GM12878 (cell line): ENCODE data around the gene TRAPPC4. TPM values are rescaled to one million over a fixed set of nuclear protein-coding genes. Genes with fewer than 3 reads are reported as not detected.

Experiments used
- ATF7 ChIP-seq: fragments of 450-650 bp; IDR thresholded peaks from 2 replicates; pipeline ENCODE4 v1.6.1; 2016; ENCODE audit warnings: low read depth, mild to moderate bottlenecking
- CEBPB ChIP-seq, 2 experiments: fragments of 150-350 bp in 1 of 2; IDR thresholded peaks; 2 replicates each; pipeline ENCODE4 v1.6.1; 2012 to 2014; ENCODE audit warnings: low read depth in 2 of 2, low read length in 2 of 2, borderline replicate concordance in 1 of 2, inconsistent platforms in 1 of 2
- CREM ChIP-seq: IDR thresholded peaks from 2 replicates; pipeline ENCODE4 v1.6.1; 2014; ENCODE audit warnings: antibody characterized with exemption, low read depth
- EED ChIP-seq: sonication (generic); IDR thresholded peaks from 2 replicates; pipeline ENCODE4 v1.6.1; 2016; ENCODE audit warnings: antibody characterized with exemption, low read depth
- IKZF1 ChIP-seq: fragments of 450-650 bp; conservative IDR thresholded peaks from 2 replicates; pipeline ENCODE4 v1.6.1; 2017; ENCODE audit warnings: antibody characterized with exemption, mild to moderate bottlenecking
- IRF4 ChIP-seq: IDR thresholded peaks from 2 replicates; pipeline ENCODE4 v1.6.1; 2011; ENCODE audit warnings: low read depth, low read length
- KAT2A ChIP-seq: conservative IDR thresholded peaks from 2 replicates; pipeline ENCODE4 v1.6.1; 2011; ENCODE audit warnings: low read depth, low read length; ENCODE audit not compliant: control insufficient read depth
- KDM1A ChIP-seq: fragments of 200-600 bp; sonication (generic); IDR thresholded peaks from 2 replicates; pipeline ENCODE4 v1.6.1; 2016; ENCODE audit warnings: borderline replicate concordance
- KLF5 ChIP-seq: fragments of 450-650 bp; IDR thresholded peaks from 2 replicates; pipeline ENCODE4 v1.6.1; 2014; ENCODE audit warnings: mild to moderate bottlenecking; ENCODE audit not compliant: partially characterized antibody
- MEF2B ChIP-seq: fragments of 450-650 bp; IDR thresholded peaks from 2 replicates; pipeline ENCODE4 v1.6.1; 2018; ENCODE audit warnings: mild to moderate bottlenecking, moderate library complexity; ENCODE audit not compliant: partially characterized antibody, poor library complexity, severe bottlenecking
- RAD21 ChIP-seq: IDR thresholded peaks from 2 replicates; pipeline ENCODE4 v1.6.1; 2011; ENCODE audit warnings: mild to moderate bottlenecking, low read depth, low read length, moderate library complexity; ENCODE audit not compliant: insufficient read depth
- RB1 ChIP-seq: fragments of 450-650 bp; formaldehyde crosslinking; IDR thresholded peaks from 2 replicates; pipeline ENCODE4 v1.6.1; 2017; ENCODE audit warnings: mild to moderate bottlenecking, borderline replicate concordance
- STAT3 ChIP-seq: IDR thresholded peaks from 2 replicates; pipeline ENCODE4 v1.6.1; 2011; ENCODE audit warnings: low read depth, low read length, improper control_type of control experiment
- polyA plus RNA-seq, 11 experiments: library from polyadenylated mRNA; depleted of rRNA in 4 of 11; unstranded in 6 of 11; stranded (reverse) in 5 of 11; fragments of >200 nt; fragmentation: Nextera tagmentation in 4 of 11; fragmentation: Illumina TruSeq in 1 of 11; extraction: Ambion mirVana in 4 of 11; extraction: Trizol in 1 of 11; gene quantifications; 1 replicate in 1 of 11; 2 replicates in 10 of 11; pipeline versions ENCODE4 v1.2.1 to v1.2.3, GENCODE V29; 2011 to 2016; ENCODE audit warnings: inconsistent platforms in 2 of 11, missing spikeins in 2 of 11, low read depth in 1 of 11
- total RNA-seq, 4 experiments: library from RNA; depleted of rRNA in 3 of 4; stranded (reverse); fragments of >200 nt in 3 of 4; fragmentation: Illumina TruSeq in 1 of 4; extraction: Trizol in 1 of 4; gene quantifications; 2 replicates each; pipeline versions ENCODE4 v1.2.1 to v1.2.3, GENCODE V29; 2013 to 2021
- TF ChIP-seq, protein P1 (sequence below): fragments of 450-650 bp; IDR thresholded peaks from 2 replicates; pipeline ENCODE4 v1.6.1; 2017; ENCODE audit warnings: mild to moderate bottlenecking, moderate library complexity
- TF ChIP-seq, protein P2 (sequence below): fragments of 450-650 bp; IDR thresholded peaks from 2 replicates; pipeline ENCODE4 v1.6.1; 2016; ENCODE audit warnings: mild to moderate bottlenecking, moderate library complexity, borderline replicate concordance
- TF ChIP-seq, protein P3 (sequence below): fragments of 450-650 bp; IDR thresholded peaks from 2 replicates; pipeline ENCODE4 v1.6.1; 2017; ENCODE audit warnings: mild to moderate bottlenecking, low read depth, inconsistent platforms; ENCODE audit not compliant: poor library complexity, severe bottlenecking

Gene TRAPPC4
- total and polyA plus RNA-seq, 10 of the 15 experiments (the other 5 are each of a cell fraction or from before 2014, with no cell fraction given), result 61.6 to 231 (median 98.8) TPM

DNA sequence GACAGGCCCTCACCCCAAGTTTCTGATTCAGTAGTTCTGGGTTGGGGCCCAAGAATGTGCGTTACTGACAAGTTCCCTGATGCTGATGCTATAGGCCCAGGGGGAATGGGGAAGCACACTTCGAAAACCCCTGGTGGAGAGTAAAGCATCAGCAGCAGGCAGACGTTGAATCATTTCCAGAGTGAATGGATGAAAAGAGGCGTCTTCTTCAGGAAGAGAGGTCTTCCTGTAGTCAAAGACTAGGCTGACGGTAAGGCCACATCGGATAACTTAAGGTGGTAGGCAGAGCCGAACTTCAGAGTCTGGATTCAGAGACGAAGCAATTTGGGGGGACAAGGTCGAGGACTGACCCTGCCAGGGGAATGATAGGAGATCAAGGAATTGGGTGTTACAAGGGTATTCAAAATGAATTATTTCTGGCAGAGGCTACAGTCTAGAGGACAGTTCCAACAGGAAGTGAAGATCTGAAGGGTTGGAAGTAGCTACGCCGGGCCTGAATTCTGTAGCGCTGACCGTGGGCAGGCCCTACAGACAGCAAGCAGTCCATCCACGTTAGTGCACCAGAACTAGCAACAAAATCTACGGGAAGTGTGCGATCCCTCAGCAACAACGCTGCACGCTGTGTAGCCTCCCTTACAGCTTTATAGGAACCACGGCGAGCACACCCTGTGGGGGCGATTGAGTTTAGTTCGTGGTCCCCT is 21.5 kb upstream of the TRAPPC4 start (continued):
- TF ChIP-seq, protein P1, sequence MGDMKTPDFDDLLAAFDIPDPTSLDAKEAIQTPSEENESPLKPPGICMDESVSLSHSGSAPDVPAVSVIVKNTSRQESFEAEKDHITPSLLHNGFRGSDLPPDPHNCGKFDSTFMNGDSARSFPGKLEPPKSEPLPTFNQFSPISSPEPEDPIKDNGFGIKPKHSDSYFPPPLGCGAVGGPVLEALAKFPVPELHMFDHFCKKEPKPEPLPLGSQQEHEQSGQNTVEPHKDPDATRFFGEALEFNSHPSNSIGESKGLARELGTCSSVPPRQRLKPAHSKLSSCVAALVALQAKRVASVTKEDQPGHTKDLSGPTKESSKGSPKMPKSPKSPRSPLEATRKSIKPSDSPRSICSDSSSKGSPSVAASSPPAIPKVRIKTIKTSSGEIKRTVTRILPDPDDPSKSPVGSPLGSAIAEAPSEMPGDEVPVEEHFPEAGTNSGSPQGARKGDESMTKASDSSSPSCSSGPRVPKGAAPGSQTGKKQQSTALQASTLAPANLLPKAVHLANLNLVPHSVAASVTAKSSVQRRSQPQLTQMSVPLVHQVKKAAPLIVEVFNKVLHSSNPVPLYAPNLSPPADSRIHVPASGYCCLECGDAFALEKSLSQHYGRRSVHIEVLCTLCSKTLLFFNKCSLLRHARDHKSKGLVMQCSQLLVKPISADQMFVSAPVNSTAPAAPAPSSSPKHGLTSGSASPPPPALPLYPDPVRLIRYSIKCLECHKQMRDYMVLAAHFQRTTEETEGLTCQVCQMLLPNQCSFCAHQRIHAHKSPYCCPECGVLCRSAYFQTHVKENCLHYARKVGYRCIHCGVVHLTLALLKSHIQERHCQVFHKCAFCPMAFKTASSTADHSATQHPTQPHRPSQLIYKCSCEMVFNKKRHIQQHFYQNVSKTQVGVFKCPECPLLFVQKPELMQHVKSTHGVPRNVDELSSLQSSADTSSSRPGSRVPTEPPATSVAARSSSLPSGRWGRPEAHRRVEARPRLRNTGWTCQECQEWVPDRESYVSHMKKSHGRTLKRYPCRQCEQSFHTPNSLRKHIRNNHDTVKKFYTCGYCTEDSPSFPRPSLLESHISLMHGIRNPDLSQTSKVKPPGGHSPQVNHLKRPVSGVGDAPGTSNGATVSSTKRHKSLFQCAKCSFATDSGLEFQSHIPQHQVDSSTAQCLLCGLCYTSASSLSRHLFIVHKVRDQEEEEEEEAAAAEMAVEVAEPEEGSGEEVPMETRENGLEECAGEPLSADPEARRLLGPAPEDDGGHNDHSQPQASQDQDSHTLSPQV, result no peak
- TF ChIP-seq KAT2A, result no peak
- TF ChIP-seq MEF2B, result peak; percentile 11
- TF ChIP-seq CEBPB (IDR thresholded peaks at IDR 0.05; ENCODE audit: borderline replicate concordance in 1 of 2, low read depth in 2 of 2, low read length in 2 of 2), result no peak
- 0 out of 2 replicates have a peak, but pooled peaks have one; percentile 7 for TF ChIP-seq RAD21
- TF ChIP-seq IKZF1, result peak; percentile 50; the same call in 1 of the 2 replicates
- TF ChIP-seq, protein P2, sequence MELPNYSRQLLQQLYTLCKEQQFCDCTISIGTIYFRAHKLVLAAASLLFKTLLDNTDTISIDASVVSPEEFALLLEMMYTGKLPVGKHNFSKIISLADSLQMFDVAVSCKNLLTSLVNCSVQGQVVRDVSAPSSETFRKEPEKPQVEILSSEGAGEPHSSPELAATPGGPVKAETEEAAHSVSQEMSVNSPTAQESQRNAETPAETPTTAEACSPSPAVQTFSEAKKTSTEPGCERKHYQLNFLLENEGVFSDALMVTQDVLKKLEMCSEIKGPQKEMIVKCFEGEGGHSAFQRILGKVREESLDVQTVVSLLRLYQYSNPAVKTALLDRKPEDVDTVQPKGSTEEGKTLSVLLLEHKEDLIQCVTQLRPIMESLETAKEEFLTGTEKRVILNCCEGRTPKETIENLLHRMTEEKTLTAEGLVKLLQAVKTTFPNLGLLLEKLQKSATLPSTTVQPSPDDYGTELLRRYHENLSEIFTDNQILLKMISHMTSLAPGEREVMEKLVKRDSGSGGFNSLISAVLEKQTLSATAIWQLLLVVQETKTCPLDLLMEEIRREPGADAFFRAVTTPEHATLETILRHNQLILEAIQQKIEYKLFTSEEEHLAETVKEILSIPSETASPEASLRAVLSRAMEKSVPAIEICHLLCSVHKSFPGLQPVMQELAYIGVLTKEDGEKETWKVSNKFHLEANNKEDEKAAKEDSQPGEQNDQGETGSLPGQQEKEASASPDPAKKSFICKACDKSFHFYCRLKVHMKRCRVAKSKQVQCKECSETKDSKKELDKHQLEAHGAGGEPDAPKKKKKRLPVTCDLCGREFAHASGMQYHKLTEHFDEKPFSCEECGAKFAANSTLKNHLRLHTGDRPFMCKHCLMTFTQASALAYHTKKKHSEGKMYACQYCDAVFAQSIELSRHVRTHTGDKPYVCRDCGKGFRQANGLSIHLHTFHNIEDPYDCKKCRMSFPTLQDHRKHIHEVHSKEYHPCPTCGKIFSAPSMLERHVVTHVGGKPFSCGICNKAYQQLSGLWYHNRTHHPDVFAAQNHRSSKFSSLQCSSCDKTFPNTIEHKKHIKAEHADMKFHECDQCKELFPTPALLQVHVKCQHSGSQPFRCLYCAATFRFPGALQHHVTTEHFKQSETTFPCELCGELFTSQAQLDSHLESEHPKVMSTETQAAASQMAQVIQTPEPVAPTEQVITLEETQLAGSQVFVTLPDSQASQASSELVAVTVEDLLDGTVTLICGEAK, result no peak; the same call in 1 of the 2 replicates
- TF ChIP-seq, protein P3, sequence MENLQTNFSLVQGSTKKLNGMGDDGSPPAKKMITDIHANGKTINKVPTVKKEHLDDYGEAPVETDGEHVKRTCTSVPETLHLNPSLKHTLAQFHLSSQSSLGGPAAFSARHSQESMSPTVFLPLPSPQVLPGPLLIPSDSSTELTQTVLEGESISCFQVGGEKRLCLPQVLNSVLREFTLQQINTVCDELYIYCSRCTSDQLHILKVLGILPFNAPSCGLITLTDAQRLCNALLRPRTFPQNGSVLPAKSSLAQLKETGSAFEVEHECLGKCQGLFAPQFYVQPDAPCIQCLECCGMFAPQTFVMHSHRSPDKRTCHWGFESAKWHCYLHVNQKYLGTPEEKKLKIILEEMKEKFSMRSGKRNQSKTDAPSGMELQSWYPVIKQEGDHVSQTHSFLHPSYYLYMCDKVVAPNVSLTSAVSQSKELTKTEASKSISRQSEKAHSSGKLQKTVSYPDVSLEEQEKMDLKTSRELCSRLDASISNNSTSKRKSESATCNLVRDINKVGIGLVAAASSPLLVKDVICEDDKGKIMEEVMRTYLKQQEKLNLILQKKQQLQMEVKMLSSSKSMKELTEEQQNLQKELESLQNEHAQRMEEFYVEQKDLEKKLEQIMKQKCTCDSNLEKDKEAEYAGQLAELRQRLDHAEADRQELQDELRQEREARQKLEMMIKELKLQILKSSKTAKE, result peak; percentile 48
- no peak for TF ChIP-seq RB1
- 0 out of 2 replicates have a peak, but pooled peaks have one; percentile 27 for TF ChIP-seq ATF7
- TF ChIP-seq KLF5, result no peak
- peak; percentile 78 for TF ChIP-seq EED
- TF ChIP-seq CREM, result 0 out of 2 replicates have a peak, but pooled peaks have one; percentile 27
- no peak for TF ChIP-seq KDM1A
- peak; percentile 87; the same call in 1 of the 2 replicates for TF ChIP-seq IRF4
- TF ChIP-seq STAT3, result no peak
- TF ChIP-seq, all 136 proteins: peak for 13
